NCI-H187 (cell line): ENCODE measurements around the gene TRIM15.

Experiments
- DNase-seq, 2 experiments: peaks; one replicate each; lab custom pipeline; 2025; lab: John Stamatoyannopoulos, UW

The TRIM15 gene

DNA sequence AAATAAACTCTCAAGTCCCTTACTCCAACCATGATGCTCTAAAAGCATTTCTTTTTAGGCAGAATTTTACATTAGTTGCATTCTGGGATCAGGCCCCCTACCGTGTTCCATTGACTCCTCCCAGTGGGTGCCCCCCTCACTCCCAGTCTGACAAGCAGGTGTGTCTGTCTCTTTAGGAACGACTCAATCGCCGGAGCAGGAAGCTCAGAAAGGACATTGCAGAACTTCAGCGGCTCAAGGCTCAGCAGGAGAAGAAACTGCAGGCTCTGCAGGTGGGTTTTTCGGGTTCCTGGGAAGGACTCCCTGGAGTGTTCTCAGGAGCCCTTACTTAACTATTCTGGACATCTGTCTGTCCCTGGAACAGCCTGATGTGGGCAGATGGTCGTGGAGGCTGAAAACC, 17.5 kb upstream of the TRIM15 start:
- no peak for DNase-seq

GRCh38 chr6:30147096-30147495, 16.2 kb upstream of the TRIM15 start:
- no peak for DNase-seq

GRCh38 chr6:30149234-30149633, 14.1 kb upstream of the TRIM15 start:
- no peak for DNase-seq

DNA sequence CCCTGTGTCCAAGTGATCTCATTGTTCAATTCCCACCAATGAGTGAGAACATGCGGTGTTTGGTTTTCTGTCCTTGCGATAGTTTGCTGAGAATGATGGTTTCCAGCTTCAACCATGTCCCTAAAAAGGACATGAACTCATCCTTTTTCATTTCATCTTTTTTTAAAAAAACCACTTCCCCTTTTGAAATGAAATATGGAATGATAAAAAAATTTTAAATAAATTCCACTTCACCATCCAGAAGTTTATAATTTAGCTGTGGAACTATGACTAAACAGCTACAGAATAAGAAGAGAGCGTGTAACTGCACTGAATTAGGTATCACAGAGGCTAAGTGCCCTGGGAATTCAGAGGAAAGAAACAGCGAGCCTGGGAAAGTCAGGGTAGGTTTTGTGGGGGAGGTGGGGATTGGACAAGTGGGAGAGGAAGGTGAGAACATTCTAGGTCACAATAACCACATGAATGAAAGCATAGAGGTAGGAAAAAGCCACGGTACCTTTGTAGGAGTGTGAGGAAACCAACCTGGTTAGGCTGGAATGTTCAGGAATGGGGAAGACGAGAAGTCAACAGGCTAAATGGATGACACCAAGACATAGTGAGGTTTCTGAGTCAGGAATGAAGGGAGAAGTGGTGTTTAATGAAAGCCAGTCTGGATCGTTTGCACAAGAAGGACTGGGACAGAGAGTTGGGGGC, 13.3 kb upstream of the TRIM15 start:
- DNase-seq, result no peak

GRCh38 chr6:30150671-30151395, 12.5 kb upstream of the TRIM15 start:
- DNase-seq, result no peak

- no peak for DNase-seq
These were observed 11.8 kb upstream of the TRIM15 start for GRCh38 chr6:30151580-30151979.

GRCh38 chr6:30152016-30152673, 11.2 kb upstream of the TRIM15 start:
- no peak for DNase-seq

DNA sequence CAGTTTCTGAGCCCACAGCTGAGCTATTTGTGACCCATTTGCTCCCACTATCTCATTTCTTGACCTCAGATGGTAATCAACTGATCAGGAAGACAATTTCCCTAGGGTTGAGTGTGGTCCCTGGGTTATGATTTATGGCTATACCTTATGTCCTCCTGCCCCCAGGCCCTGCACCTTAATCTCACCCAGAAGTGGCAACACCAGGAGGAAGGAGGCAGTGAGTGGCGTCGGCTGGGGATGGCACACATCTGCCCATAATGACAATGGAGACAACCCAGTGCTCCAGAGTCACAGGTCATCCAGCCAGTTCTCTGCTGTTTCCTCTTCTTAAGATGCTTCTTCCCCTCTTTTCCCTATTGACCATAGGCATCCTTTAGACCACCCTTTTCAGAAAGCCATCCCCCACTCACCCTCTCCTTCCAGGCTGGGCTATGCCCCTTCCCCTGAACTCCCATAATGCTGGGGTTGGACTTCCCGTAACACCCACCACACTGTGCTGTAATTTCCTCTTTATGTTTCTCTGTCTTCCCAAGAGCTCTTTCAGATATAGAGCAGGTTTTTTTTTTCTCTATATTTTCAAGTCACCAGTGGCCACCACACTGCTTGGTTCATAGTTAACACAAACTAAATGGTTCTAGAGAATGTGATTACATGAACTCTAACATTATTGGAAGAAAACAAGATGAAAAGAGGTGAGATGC, 10.3 kb upstream of the TRIM15 start:
- DNase-seq, result no peak

DNA sequence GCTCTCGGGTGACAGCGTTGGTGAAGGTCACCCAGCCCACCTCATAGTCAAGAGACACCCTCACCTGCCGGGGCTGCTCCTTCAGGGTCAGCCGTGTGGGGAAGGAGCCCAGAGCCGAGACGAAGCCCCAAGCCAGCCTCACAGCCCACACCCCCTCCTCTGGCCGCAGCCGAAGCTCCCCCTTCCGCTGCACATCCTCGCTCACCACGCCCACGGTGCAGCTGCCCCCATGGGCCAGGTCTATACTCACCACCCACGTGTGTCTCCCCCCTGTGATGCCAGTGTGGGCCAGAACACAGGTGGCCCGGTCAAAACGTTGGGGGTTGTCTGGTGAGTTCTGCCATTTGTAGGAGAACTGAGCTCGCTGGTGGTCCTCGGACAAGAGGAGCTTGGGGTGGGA, 9.3 kb upstream of the TRIM15 start:
- DNase-seq, result no peak

GRCh38 chr6:30154709-30155519, 8.4 kb upstream of the TRIM15 start:
- DNase-seq, result peak in 1 of 2 experiments; percentile 1

DNA sequence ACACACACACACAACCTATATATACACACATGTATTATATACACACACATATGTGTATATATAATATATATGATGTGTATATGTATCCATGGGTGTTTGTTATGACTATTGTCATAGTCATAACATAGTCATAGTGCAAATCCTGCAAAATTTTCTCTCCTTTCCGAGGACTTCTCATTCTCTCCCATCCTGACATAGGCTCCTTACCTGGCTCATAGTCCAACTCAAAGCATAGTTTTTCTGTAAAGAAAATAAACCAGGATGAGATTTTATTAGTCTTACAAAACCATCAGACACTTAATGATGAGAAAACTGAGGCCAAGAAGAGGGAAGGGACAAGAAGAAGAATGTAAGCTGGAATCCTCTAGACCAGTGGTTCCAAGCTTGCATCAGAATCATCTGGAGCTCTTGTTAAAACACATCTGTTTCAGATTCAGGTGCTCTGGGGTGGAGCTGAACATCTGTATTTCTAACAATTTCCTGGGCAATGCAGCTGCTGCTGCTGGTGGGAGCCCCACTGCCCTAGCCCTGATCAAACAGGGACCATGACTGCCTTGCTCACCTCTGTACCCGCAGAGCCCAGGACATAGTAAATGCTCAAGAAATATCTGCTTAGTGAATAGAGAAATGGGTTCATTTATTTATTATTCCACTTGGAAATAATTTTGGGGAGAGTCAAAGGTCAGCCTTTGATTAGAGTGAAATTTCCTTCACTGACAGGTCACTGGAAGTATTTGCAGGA, 7.7 kb upstream of the TRIM15 start:
- no peak for DNase-seq

DNA sequence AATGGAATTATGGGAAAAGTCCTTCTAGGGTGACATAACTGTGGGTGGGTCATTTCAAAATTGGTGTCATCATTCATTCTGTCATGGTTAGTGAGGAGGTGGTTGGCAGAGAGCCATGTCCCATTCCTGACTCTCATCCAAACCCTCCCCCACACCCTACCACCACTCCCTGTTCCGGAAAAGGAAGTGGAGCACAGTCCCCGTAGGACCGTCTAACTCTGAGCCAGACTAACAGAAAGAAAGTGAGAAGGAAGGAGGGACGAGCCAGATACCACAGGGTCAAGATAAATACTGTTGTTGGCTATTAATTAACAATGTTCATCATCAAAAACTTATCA, 7.1 kb upstream of the TRIM15 start:
- DNase-seq, result no peak

GRCh38 chr6:30156774-30157173, 6.6 kb upstream of the TRIM15 start:
- DNase-seq, result no peak

- no peak for DNase-seq
These were observed 5.8 kb upstream of the TRIM15 start for GRCh38 chr6:30157581-30157980.

DNA sequence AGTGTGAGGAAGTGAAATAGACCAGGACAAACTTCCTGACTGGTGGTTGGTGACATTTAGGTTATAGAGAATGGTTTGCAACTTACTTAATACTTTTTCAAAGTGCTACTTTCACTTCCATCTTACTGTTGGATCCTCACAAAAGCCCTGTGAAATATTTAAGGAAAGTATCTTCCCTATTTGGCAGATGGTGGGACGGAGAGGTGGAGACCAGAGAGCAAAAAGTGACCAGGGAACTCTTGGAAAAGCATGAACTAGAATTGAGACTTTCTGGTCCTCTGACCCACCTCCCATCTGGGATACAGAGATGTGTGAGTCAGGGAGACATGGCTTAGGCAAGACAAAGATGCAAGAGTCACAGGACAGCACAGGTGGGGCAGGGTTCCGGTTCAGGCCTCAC, 5.3 kb upstream of the TRIM15 start:
- no peak for DNase-seq

- DNase-seq, result no peak
These were observed 4.8 kb upstream of the TRIM15 start for GRCh38 chr6:30158475-30159040.

- DNase-seq, result no peak
These were observed 3.1 kb upstream of the TRIM15 start for GRCh38 chr6:30160008-30160784.

- no peak for DNase-seq
These were observed 2.4 kb upstream of the TRIM15 start, which contains the start of gene TRIM10 for GRCh38 chr6:30160785-30161531. TRIM10 (minus strand) TSS chr6:30161211; CDS start chr6:30160858, 353 bp downstream.
